Measurements from ENCODE around the gene STK10.

DNA sequence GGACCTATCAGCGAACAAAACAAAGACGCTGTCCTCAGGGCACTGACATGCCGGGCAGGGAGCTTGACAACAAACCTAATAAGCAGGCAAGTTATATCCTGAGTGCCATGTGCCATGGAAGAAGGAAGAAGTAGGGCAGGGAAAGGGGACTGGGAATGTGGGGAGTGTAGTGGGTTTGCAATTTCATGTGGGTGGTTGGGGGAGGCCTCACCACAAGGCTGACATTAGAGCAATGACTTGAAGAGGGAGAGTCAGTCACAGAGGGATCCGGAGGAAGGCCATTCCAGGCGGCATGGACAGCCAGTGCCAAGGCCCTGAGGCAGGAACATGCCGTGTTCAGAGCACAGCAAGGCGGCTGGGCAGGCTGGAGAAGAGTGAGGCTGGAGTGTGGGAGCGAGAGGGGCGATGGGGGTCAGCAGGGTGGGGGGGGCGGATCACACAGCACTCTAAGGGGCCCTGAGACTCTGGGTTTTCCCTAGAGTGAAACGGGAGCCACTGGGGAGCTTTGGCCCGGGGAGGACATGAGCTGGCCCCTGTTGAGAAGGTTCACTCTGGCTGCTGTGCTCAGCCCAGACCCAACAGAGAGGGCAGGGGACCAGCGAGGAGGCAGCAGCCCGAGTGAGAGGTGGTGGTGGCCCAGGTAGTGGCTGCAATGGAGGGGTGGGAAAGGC, 86.3 kb downstream of the STK10 start:
- TF ChIP-seq ZNF274 (IDR thresholded peaks at IDR 0.05; ENCODE audit: low read depth, low read length) (no peak), YY1 (IDR thresholded peaks at IDR 0.05; ENCODE audit: insufficient read depth, insufficient read length) (no peak)
